NT2/D1 (cell line): ENCODE results near the gene ZDHHC20.

Source experiments
- YY1 ChIP-seq: IDR thresholded peaks from 2 replicates; pipeline ENCODE4 v1.6.1; 2011; ENCODE audit not compliant: insufficient read length, insufficient read depth
- ZNF274 ChIP-seq: IDR thresholded peaks from 2 replicates; pipeline ENCODE4 v1.6.1; 2011; ENCODE audit warnings: mild to moderate bottlenecking, low read depth, low read length

DNA sequence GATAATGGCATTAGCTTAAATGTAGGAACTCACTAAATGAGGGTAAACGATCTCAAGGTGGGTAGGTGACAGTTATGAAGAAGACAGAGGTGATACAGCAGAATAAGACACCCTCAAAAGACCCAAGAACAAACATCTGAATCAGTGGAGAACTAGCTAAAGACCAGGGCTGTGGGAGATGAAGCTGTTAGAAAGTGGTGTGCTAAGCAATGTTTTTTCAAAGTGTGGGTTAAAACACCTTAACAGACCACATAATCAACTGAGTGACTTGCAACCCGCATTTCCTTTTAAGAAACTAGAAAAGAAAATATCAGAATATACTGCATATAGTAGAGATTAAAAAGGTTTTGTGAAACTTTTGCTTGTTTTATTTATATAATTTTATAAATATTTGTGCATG is 70.0 kb downstream of the ZDHHC20 start:
- TF ChIP-seq ZNF274 (no peak), YY1 (no peak)
